RPMI8226 (cell line): ENCODE measurements around the gene FGF22.
A peak's percentile ranks its signal among the peaks of the same experiment; 100 is the strongest.

ENCODE experiments used
- DNase-seq: peaks from one replicate; pipeline ENCODE4 v3.0.0-alpha.2; 2015

Gene FGF22

GRCh38 chr19:681029-682019, 41.6 kb downstream of the FGF22 start:
- DNase-seq = peak; percentile 91

DNA sequence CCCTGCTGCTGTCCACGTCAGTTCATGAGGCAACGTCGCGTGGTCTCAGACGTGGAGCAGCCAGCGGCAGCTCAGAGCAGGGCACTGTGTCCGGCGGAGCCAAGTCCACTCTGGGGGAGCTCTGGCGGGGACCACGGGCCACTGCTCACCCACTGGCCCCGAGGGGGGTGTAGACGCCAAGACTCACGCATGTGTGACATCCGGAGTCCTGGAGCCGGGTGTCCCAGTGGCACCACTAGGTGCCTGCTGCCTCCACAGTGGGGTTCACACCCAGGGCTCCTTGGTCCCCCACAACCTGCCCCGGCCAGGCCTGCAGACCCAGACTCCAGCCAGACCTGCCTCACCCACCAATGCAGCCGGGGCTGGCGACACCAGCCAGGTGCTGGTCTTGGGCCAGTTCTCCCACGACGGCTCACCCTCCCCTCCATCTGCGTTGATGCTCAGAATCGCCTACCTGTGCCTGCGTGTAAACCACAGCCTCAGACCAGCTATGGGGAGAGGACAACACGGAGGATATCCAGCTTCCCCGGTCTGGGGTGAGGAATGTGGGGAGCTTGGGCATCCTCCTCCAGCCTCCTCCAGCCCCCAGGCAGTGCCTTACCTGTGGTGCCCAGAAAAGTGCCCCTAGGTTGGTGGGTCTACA, 43.1 kb downstream of the FGF22 start:
- DNase-seq = no peak

DNA sequence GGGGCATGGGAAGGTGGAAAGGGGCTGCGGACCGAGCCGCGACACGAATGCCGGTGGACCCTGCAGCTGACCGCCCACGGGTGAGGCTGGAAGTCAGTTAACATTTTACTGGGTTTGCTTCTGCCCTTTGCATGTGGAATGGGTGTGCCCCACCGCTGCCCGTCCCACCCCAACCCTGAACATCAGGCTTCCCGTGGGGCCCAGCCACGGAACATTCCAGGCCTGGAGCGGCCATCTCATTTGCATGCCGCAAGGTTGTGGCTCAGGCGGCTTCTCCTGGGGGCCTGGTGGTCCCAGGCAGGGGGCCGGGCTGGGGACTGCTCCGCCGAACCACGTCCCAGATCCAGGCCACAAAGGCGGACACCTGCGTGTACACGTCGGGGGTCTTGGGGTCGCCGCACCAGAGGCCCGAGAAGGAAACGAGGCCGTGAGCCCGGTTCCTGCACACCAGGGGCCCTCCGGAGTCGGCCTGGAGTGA, 45.8 kb downstream of the FGF22 start:
- no peak for DNase-seq

- DNase-seq = no peak
Measured at GRCh38 chr19:686589-687297, 47.1 kb downstream of the FGF22 start.

GRCh38 chr19:687569-688166, 48.0 kb downstream of the FGF22 start:
- no peak for DNase-seq

DNA sequence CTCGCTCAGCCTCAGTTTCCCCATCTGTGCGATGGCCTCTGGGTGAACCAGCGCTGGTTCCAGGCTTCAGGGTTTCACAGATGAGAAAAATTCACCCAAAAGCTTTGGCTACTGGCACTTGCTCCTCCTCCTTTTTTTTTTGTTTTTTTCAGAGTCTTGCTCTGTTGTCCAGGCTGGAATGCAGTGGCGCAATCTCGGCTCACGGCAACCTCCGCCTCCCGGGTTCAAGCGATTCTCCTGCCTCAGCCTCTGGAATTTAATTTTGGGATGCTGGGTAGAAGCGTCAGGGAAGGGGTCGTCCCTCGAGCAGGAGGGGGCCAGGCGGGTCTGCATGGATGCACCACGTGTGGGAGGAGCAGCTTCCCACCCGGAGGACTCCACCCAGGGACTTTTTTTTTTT, 48.5 kb downstream of the FGF22 start:
- no peak for DNase-seq

DNA sequence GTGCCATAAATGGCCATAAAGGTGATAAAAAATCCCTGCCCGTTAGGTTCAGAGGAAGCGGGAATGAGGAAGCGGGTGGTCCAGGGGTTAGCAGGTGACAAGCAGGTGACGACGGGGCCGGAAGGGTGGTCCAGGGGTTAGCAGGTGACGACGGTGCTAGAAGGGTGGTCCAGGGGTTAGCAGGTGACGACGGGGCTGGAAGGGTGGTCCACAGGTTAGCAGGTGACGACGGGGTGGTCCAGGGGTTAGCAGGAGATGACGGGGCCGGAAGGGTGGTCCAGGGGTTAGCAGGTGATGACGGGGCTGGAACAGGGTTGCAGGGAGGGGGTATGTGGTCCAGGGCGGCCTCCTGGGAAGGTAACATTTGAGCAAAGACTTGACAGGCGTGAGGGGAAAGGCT, 49.3 kb downstream of the FGF22 start:
- no peak for DNase-seq

GRCh38 chr19:690203-690602, 50.5 kb downstream of the FGF22 start:
- DNase-seq = no peak
